ENCODE measurements around the gene PTPRD.

The PTPRD gene

GRCh38 chr9:10112070-10112469 lies 500.7 kb downstream of the PTPRD start:
- no peak for TF ChIP-seq CTCF (IDR thresholded peaks at IDR 0.05; ENCODE audit: insufficient read depth, low read length, missing control alignments)
- H3K4me3 ChIP-seq (ENCODE audit: low read depth, low read length), result no peak overlapping the region
- POLR2A ChIA-PET, result no interaction called here
- DNase-seq (ENCODE audit: low read depth, low spot score), result no peak
- CTCF ChIA-PET, result no interaction called here

GRCh38 chr9:10108815-10109214 lies 504.0 kb downstream of the PTPRD start:
- ChIA-PET CTCF (no interaction called here), POLR2A (no interaction called here)
- no peak for DNase-seq (ENCODE audit: low read depth, low spot score)
- H3K4me3 ChIP-seq (ENCODE audit: low read depth, low read length), result no peak overlapping the region
- TF ChIP-seq CTCF (IDR thresholded peaks at IDR 0.05; ENCODE audit: insufficient read depth, low read length, missing control alignments), result no peak

- DNase-seq (ENCODE audit: low read depth, low spot score), result no peak
- CTCF ChIA-PET, result no interaction called here
- POLR2A ChIA-PET, result no interaction called here
- TF ChIP-seq CTCF (IDR thresholded peaks at IDR 0.05; ENCODE audit: insufficient read depth, low read length, missing control alignments), result no peak
- no peak overlapping the region for H3K4me3 ChIP-seq (ENCODE audit: low read depth, low read length)
Measured at GRCh38 chr9:10104774-10105173, 508.0 kb downstream of the PTPRD start.

GRCh38 chr9:10095208-10095607 lies 517.6 kb downstream of the PTPRD start:
- POLR2A ChIA-PET, result no interaction called here
- CTCF ChIA-PET, result no interaction called here
- TF ChIP-seq CTCF (IDR thresholded peaks at IDR 0.05; ENCODE audit: insufficient read depth, low read length, missing control alignments), result no peak
- H3K4me3 ChIP-seq (ENCODE audit: low read depth, low read length), result no peak overlapping the region
- no peak for DNase-seq (ENCODE audit: low read depth, low spot score)

- POLR2A ChIA-PET, result no interaction called here
- TF ChIP-seq CTCF (IDR thresholded peaks at IDR 0.05; ENCODE audit: insufficient read depth, low read length, missing control alignments), result no peak
- no peak for DNase-seq (ENCODE audit: low read depth, low spot score)
- H3K4me3 ChIP-seq (ENCODE audit: low read depth, low read length), result no peak overlapping the region
- CTCF ChIA-PET, result interaction anchor here (1.0 kb wide), 1 partner anchor 35 kb away, joined by 4 read pairs; no protein-coding TSS in a partner anchor
Measured at GRCh38 chr9:10094563-10094962, 518.2 kb downstream of the PTPRD start.

- POLR2A ChIA-PET, result no interaction called here
- no peak for DNase-seq (ENCODE audit: low read depth, low spot score)
- no peak overlapping the region for H3K4me3 ChIP-seq (ENCODE audit: low read depth, low read length)
- no peak for TF ChIP-seq CTCF (IDR thresholded peaks at IDR 0.05; ENCODE audit: insufficient read depth, low read length, missing control alignments)
- CTCF ChIA-PET, result no interaction called here
Measured at GRCh38 chr9:10080012-10080411, 532.8 kb downstream of the PTPRD start.

All from AG04449 (cell line).